GM23248 (cell line): Measurements from ENCODE around the gene ARHGAP10. TPM values are rescaled to one million over a fixed set of nuclear protein-coding genes. Genes with fewer than 3 reads are reported as not detected.

Source experiments
- DNase-seq: peaks from one replicate; pipeline ENCODE4 v3.0.0-alpha.2; 2015
- H2AFZ ChIP-seq: fragments of 200-600 bp; sonication (generic); 2 replicates; pipeline ENCODE4 v1.6.1; 2016; ENCODE audit warnings: antibody characterized with exemption
- H3F3A ChIP-seq: fragments of 200-600 bp; sonication (generic); 2 replicates; pipeline ENCODE4 v1.6.1; 2016; ENCODE audit warnings: mild to moderate bottlenecking, antibody characterized with exemption, mixed run types; ENCODE audit not compliant: insufficient read depth
- H3K27ac ChIP-seq: fragments of 200-600 bp; sonication (generic); 2 replicates; pipeline ENCODE4 v1.5.1; 2016; ENCODE audit warnings: mild to moderate bottlenecking
- H3K27me3 ChIP-seq: fragments of 200-600 bp; sonication (generic); replicated peaks from 2 replicates; pipeline ENCODE4 v1.6.1; 2016; ENCODE audit warnings: mild to moderate bottlenecking; ENCODE audit not compliant: insufficient read depth
- H3K36me3 ChIP-seq: fragments of 200-600 bp; sonication (generic); 2 replicates; pipeline ENCODE4 v1.6.1; 2016; ENCODE audit warnings: low read depth, mild to moderate bottlenecking
- H3K4me1 ChIP-seq: fragments of 200-600 bp; sonication (generic); 2 replicates; pipeline ENCODE4 v1.6.1; 2016; ENCODE audit warnings: mild to moderate bottlenecking; ENCODE audit not compliant: insufficient read depth
- H3K4me2 ChIP-seq: fragments of 200-600 bp; sonication (generic); one replicate; pipeline ENCODE4 v1.6.1; 2016; ENCODE audit warnings: mild to moderate bottlenecking; ENCODE audit not compliant: unreplicated experiment
- H3K4me3 ChIP-seq: fragments of 200-600 bp; sonication (generic); 2 replicates; pipeline ENCODE4 v1.5.1; 2016; ENCODE audit warnings: mild to moderate bottlenecking
- H3K79me2 ChIP-seq: fragments of 200-600 bp; sonication (generic); 2 replicates; pipeline ENCODE4 v1.6.1; 2016; ENCODE audit warnings: mild to moderate bottlenecking; ENCODE audit not compliant: insufficient read depth
- H3K9ac ChIP-seq: fragments of 200-600 bp; sonication (generic); 2 replicates; pipeline ENCODE4 v1.6.1; 2016; ENCODE audit warnings: mild to moderate bottlenecking
- H3K9me2 ChIP-seq: fragments of 200-600 bp; sonication (generic); 2 replicates; pipeline ENCODE4 v1.6.1; 2016; ENCODE audit warnings: mixed run types, mild to moderate bottlenecking, moderate library complexity; ENCODE audit not compliant: insufficient read depth
- H3K9me3 ChIP-seq: fragments of 200-600 bp; sonication (generic); one replicate; pipeline ENCODE4 v1.6.1; 2017; ENCODE audit warnings: low read depth
- H4K20me1 ChIP-seq: fragments of 200-600 bp; sonication (generic); 2 replicates; pipeline ENCODE4 v1.6.0; 2016; ENCODE audit not compliant: insufficient read depth
- EZH2 ChIP-seq: fragments of 200-600 bp; sonication (generic); IDR thresholded peaks from 2 replicates; pipeline ENCODE4 v1.6.1; 2018; ENCODE audit warnings: antibody characterized with exemption, mild to moderate bottlenecking; ENCODE audit not compliant: insufficient read depth, poor library complexity, severe bottlenecking
- EZH2phosphoT487 ChIP-seq: fragments of 200-600 bp; sonication (generic); IDR thresholded peaks from 2 replicates; pipeline ENCODE4 v1.6.1; 2018; ENCODE audit warnings: antibody characterized with exemption, moderate library complexity, mild to moderate bottlenecking, low read depth; ENCODE audit not compliant: insufficient read depth
- WGBS, 2 experiments: methylation state at CpG; one replicate each; pipeline ENCODE4 v1.1.6; 2015 to 2017; ENCODE audit warnings: low lambda C conversion rate in 2 of 2, low coverage in 1 of 2; ENCODE audit errors: missing lambda C conversion rate in 2 of 2; 5-methylcytosine and 5-hydroxymethylcytosine counted together
- in situ Hi-C: fragments of 300-500 bp; cut with MboI; formaldehyde crosslinking; loops from 2 replicates; pipeline ENCODE4 v1.15.0; 2020
- polyA plus RNA-seq: library from polyadenylated mRNA; unstranded; fragments of >200 nt; fragmentation: Nextera tagmentation; extraction: Ambion mirVana; gene quantifications from 2 replicates; pipeline ENCODE4 v1.2.1, GENCODE V29; 2016
- total RNA-seq: library from RNA; depleted of rRNA; stranded (reverse); fragments of >200 nt; shearing (Covaris generic); gene quantifications from 2 replicates; pipeline ENCODE4 v1.2.3, GENCODE V29; 2014

ARHGAP10 gene
- total and polyA plus RNA-seq, 2 experiments from 2014 or later = 19.5 to 24.8 TPM

DNA sequence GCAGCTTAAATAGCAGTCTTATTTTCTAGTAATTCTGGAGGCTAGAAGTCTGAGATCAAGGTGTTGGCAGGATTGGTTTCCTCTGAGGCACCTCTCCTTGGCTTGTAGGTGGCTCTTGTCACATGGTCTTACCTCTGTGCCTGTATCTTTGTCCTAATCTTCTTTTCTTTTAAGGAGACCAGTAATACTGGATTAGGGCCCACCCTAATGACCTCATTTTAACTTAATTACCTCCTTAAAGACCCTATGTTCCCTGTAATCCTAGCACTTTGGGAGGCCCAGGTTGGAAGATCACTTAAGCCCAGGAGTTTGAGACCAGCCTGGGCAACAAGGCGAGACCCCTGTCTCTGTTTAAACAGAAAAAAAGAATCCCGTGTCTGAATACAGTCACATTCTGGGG, 38.9 kb downstream of the ARHGAP10 start:
- Histone ChIP-seq H3K9me2 (no peaks in the 10 kb centered on the region), H3K9me3 (no peaks in the 10 kb centered on the region), H4K20me1 (no peaks in the 10 kb centered on the region), H3K79me2 (peaks cover 82% of the 10 kb centered on the region), H3K27me3 (no peaks in the 10 kb centered on the region), H3K4me2 (no peak overlapping the region), H3F3A (peaks cover 53% of the 10 kb centered on the region), H3K4me3 (no peak overlapping the region), H3K27ac (no peak overlapping the region), H2AFZ (no peak overlapping the region), H3K9ac (no peak overlapping the region), H3K4me1 (peaks cover 51% of the 10 kb centered on the region), H3K36me3 (no peaks in the 10 kb centered on the region)
- WGBS, 2 experiments = 93 to 95% methylated on average over 2 of the region's 2 CpGs
- in situ Hi-C loops = no loop called here
- TF ChIP-seq EZH2phosphoT487 = no peak
- TF ChIP-seq EZH2 = no peak
- no peak for DNase-seq

DNA sequence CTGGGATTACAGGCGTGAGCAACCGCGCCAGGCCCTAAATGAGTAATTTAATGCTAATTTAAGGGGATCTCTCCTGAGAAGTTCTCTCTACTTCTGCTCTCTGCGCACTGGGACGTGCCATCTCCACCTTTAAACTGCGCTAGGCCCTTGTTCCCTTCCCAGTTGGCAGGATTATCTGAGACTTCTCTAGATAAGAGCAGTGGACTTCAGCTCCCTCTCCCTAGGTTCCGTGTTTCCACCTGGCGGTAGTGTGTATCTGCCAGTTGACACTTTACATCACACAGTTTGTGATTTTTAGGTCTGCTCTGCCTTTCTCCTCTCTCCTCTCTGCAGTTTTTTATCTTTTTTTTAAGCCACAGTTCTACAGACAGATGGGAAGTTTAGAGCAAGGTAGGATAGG, 40.2 kb downstream of the ARHGAP10 start:
- no peaks in the 10 kb centered on the region for H3K9me3 ChIP-seq

DNA sequence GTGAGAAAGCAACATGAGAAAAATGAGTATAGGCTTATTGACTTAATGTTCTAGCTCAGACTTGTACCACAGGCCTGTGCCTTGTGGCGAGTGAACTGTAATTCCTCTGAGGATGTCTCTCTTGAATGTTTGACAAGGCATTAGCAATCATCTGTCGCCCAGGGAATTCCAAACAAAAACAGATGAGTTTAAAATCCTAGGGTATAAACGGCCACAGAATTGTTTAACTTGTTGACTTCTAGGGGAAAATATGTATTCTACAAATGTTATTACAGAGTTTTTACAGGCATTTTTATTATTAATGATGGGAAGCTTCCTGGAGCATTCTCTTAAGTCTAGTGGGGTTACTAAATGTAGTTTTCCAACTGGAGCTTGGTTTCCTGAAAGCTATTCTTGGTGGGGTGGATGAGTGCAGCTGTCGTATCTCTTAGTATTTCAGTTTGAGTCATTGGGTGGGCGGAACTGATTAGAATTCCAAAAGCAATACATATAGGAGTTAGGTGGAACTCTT, 40.6 kb downstream of the ARHGAP10 start:
- Histone ChIP-seq H3K4me1 (peaks cover 53% of the 10 kb centered on the region), H2AFZ (no peak overlapping the region), H3F3A (peaks cover 51% of the 10 kb centered on the region), H3K9me2 (no peaks in the 10 kb centered on the region), H3K9me3 (no peaks in the 10 kb centered on the region), H3K27me3 (no peaks in the 10 kb centered on the region), H3K4me2 (peak overlapping the region; percentile 59), H3K27ac (peak overlapping the region; percentile 76), H3K36me3 (no peaks in the 10 kb centered on the region), H3K4me3 (peak overlapping the region; percentile 46), H3K79me2 (peaks cover 85% of the 10 kb centered on the region), H4K20me1 (no peaks in the 10 kb centered on the region), H3K9ac (peak overlapping the region; percentile 61)
- TF ChIP-seq EZH2phosphoT487 = 0 out of 2 replicates have a peak, but pooled peaks have one; percentile 70
- no peak for TF ChIP-seq EZH2
- WGBS, 2 experiments = 0 to 3% methylated on average over 5 of the region's 5 CpGs
- peak; percentile 75 for DNase-seq
- in situ Hi-C loops = no loop called here

More for the DNA sequence above, 40.2 kb downstream of the ARHGAP10 start:
- Histone ChIP-seq H3K4me1 (peaks cover 51% of the 10 kb centered on the region), H3K36me3 (no peaks in the 10 kb centered on the region), H3K27me3 (no peaks in the 10 kb centered on the region), H3K9ac (peak overlapping the region; percentile 61), H3K79me2 (peaks cover 85% of the 10 kb centered on the region), H4K20me1 (no peaks in the 10 kb centered on the region), H3K27ac (peak overlapping the region; percentile 76), H2AFZ (no peak overlapping the region), H3K4me3 (peak overlapping the region; percentile 46), H3K9me2 (no peaks in the 10 kb centered on the region), H3K4me2 (peak overlapping the region; percentile 59), H3F3A (peaks cover 53% of the 10 kb centered on the region)
- WGBS, 2 experiments = 93 to 94% methylated on average over 8 of the region's 8 CpGs
- TF ChIP-seq EZH2phosphoT487 (no peak), EZH2 (no peak)
- DNase-seq = no peak
- in situ Hi-C loops = no loop called here

DNA sequence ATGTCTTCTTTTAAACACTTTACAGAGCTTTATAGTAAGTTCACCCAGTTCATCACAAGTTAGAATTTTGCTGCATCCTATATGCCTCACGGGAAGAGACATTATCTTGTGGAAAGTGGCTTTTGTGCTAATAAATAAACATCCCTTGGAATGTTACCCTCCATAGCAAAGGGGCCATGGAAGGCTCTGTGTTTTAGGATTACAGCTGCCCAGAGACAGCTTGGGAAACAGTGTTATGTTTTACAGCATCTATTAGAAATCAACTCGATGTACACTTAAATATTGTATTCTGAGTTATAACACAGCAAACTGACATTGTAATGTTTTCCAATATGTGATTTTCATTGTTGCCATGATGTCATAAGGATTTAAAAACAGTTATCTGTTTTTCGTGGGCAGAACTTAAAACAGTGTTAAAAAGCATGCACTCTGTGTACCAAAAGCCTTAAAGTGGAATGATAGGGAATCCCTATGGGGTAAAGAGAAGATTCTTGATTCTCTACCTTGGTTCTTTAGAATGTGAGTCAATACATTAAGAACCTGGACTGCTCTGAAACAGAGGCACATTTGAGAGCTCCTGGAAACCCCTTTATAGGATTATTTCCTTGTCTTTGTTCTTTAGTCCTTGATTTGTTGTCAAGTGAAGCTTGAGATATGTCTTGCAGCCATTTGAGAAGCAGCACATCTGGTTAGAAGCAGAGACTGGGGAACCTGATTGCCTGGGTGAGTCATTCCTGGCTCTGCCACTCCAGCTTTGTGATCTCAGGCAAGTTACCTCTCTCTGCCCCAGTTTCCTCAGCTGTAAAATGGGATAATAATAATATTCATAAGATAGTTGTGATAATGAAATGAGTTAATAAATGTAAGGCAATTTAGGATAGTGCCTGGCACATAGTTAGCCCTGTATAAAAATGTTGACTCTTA, 41.6 kb downstream of the ARHGAP10 start:
- Histone ChIP-seq H3K9me2 (no peaks in the 10 kb centered on the region), H4K20me1 (no peaks in the 10 kb centered on the region), H3K79me2 (peaks cover 86% of the 10 kb centered on the region), H3K27ac (peak overlapping the region; percentile 76), H3K27me3 (no peaks in the 10 kb centered on the region), H3K9ac (peak overlapping the region; percentile 61), H3K4me3 (peak overlapping the region; percentile 46), H3K9me3 (no peaks in the 10 kb centered on the region), H3K36me3 (no peaks in the 10 kb centered on the region), H2AFZ (no peak overlapping the region), H3K4me2 (peak overlapping the region; percentile 59), H3K4me1 (peaks cover 48% of the 10 kb centered on the region), H3F3A (peaks cover 46% of the 10 kb centered on the region)
- TF ChIP-seq EZH2phosphoT487 (no peak), EZH2 (no peak)
- peak; percentile 55 for DNase-seq
- WGBS, 2 experiments = 37 to 46% methylated on average over 3 of the region's 3 CpGs
- in situ Hi-C loops = no loop called here
